ENCODE results near the gene PHC3. TPM values are rescaled to one million over a fixed set of nuclear protein-coding genes. Genes with fewer than 3 reads are reported as not detected.

Gene PHC3
- total RNA-seq, 1 donor from 2014 or later: 46.9 TPM

DNA sequence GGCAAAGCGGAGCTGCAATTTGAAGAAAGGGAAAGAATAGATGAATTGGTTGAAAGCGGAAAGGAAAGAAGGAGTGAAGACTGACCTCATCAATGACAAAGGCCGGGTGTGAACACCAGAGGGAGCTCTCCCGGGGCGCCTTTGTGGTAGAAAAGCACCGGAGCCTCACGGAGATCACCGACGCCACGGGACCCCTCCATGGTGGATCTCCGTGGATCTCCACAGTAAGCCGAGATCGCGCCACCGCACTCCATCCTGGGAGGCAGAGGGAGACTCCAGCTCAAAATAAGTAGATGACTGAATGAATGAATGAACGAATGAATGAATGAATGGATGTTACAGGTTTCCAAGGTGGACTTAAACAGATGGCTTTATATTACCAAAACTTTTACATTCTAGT is 118.8 kb downstream of the PHC3 start:
- Histone ChIP-seq H3K36me3 (no peaks in the 10 kb centered on the region), H3K27me3 (no peaks in the 10 kb centered on the region), H3K9me3 (no peaks in the 10 kb centered on the region), H3K4me3 (no peak overlapping the region), H3K4me1 (no peaks in the 10 kb centered on the region), H3K27ac (no peak overlapping the region)
- intact Hi-C loops (cut with DNase I): no loop called here
- TF ChIP-seq POLR2A (IDR thresholded peaks at IDR 0.05) (no peak), POLR2AphosphoS5 (IDR thresholded peaks at IDR 0.05; ENCODE audit: insufficient read depth in 1 of 2, low read depth in 1 of 2) (no peak)
- TF ChIP-seq, protein P1, sequence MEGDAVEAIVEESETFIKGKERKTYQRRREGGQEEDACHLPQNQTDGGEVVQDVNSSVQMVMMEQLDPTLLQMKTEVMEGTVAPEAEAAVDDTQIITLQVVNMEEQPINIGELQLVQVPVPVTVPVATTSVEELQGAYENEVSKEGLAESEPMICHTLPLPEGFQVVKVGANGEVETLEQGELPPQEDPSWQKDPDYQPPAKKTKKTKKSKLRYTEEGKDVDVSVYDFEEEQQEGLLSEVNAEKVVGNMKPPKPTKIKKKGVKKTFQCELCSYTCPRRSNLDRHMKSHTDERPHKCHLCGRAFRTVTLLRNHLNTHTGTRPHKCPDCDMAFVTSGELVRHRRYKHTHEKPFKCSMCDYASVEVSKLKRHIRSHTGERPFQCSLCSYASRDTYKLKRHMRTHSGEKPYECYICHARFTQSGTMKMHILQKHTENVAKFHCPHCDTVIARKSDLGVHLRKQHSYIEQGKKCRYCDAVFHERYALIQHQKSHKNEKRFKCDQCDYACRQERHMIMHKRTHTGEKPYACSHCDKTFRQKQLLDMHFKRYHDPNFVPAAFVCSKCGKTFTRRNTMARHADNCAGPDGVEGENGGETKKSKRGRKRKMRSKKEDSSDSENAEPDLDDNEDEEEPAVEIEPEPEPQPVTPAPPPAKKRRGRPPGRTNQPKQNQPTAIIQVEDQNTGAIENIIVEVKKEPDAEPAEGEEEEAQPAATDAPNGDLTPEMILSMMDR (IDR thresholded peaks at IDR 0.05): no peak
- no peak for DNase-seq (ENCODE audit: extremely low spot score in 2 of 2)

GRCh38 chr3:170062068-170062467 is 119.5 kb downstream of the PHC3 start:
- Histone ChIP-seq H3K4me3 (no peak overlapping the region), H3K27ac (no peak overlapping the region), H3K9me3 (no peaks in the 10 kb centered on the region), H3K27me3 (no peaks in the 10 kb centered on the region), H3K36me3 (no peaks in the 10 kb centered on the region), H3K4me1 (no peaks in the 10 kb centered on the region)
- DNase-seq (ENCODE audit: extremely low spot score in 2 of 2): no peak
- intact Hi-C loops (cut with DNase I): no loop called here
- no peak for TF ChIP-seq POLR2AphosphoS5 (IDR thresholded peaks at IDR 0.05; ENCODE audit: insufficient read depth in 1 of 2, low read depth in 1 of 2)
- no peak for TF ChIP-seq POLR2A (IDR thresholded peaks at IDR 0.05)
- TF ChIP-seq, protein P1 (IDR thresholded peaks at IDR 0.05): no peak

GRCh38 chr3:170059447-170059846 is 122.1 kb downstream of the PHC3 start:
- TF ChIP-seq, protein P1 (IDR thresholded peaks at IDR 0.05): no peak
- TF ChIP-seq POLR2AphosphoS5 (IDR thresholded peaks at IDR 0.05; ENCODE audit: insufficient read depth in 1 of 2, low read depth in 1 of 2) (no peak), POLR2A (IDR thresholded peaks at IDR 0.05) (no peak)
- intact Hi-C loops (cut with DNase I): no loop called here
- Histone ChIP-seq H3K27me3 (no peaks in the 10 kb centered on the region), H3K4me1 (no peaks in the 10 kb centered on the region), H3K4me3 (no peak overlapping the region), H3K27ac (no peak overlapping the region), H3K9me3 (no peaks in the 10 kb centered on the region), H3K36me3 (no peaks in the 10 kb centered on the region)
- DNase-seq (ENCODE audit: extremely low spot score in 2 of 2): no peak

DNA sequence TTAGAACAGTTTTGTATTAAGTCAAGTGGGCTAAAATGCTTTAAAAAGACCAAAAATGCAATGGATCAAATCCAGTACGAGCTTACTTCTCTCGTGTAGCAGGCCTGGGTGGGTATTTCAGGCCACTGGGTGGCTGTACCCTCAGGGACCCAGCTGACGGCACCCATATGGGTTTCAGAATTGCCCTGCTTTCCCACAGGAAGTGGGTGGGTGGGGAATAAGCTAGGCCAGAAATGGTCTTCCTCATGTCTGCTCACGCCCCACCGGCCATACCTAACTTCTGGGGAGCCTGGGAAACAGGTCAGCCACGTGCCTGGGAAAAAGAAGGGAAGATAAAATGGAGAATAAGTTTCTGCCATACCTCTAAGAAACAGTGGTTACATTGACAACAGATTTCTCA is 123.4 kb downstream of the PHC3 start:
- H3K4me3 ChIP-seq: no peak overlapping the region
- intact Hi-C loops (cut with DNase I): no loop called here
- no peaks in the 10 kb centered on the region for H3K9me3 ChIP-seq
- no peaks in the 10 kb centered on the region for H3K36me3 ChIP-seq
- TF ChIP-seq, protein P1 (IDR thresholded peaks at IDR 0.05): no peak
- TF ChIP-seq POLR2A (IDR thresholded peaks at IDR 0.05) (no peak), POLR2AphosphoS5 (IDR thresholded peaks at IDR 0.05; ENCODE audit: insufficient read depth in 1 of 2, low read depth in 1 of 2) (no peak)
- no peak overlapping the region for H3K27ac ChIP-seq
- no peaks in the 10 kb centered on the region for H3K27me3 ChIP-seq
- no peaks in the 10 kb centered on the region for H3K4me1 ChIP-seq
- no peak for DNase-seq (ENCODE audit: extremely low spot score in 2 of 2)

GRCh38 chr3:170057550-170057949 is 124.0 kb downstream of the PHC3 start:
- no peaks in the 10 kb centered on the region for H3K9me3 ChIP-seq
- TF ChIP-seq POLR2A (IDR thresholded peaks at IDR 0.05) (no peak), POLR2AphosphoS5 (IDR thresholded peaks at IDR 0.05; ENCODE audit: insufficient read depth in 1 of 2, low read depth in 1 of 2) (no peak)
- TF ChIP-seq, protein P1 (IDR thresholded peaks at IDR 0.05): no peak
- no peak overlapping the region for H3K27ac ChIP-seq
- H3K4me1 ChIP-seq: no peaks in the 10 kb centered on the region
- no peak for DNase-seq (ENCODE audit: extremely low spot score in 2 of 2)
- H3K4me3 ChIP-seq: no peak overlapping the region
- no peaks in the 10 kb centered on the region for H3K27me3 ChIP-seq
- intact Hi-C loops (cut with DNase I): no loop called here
- no peaks in the 10 kb centered on the region for H3K36me3 ChIP-seq
